MM.1S (cell line): Measurements from ENCODE around the gene C13orf42.

Experiments
- DNase-seq: peaks from one replicate; pipeline ENCODE4 v3.0.0-alpha.2; 2015
- H2AFZ ChIP-seq: fragments of 300-600 bp; sonication (generic); 2 replicates; pipeline ENCODE4 v1.6.0; 2016; ENCODE audit warnings: antibody characterized with exemption, low read length
- H3F3A ChIP-seq: fragments of 300-600 bp; sonication (generic); 2 replicates; pipeline ENCODE4 v1.6.1; 2016; ENCODE audit warnings: mild to moderate bottlenecking, antibody characterized with exemption, low read length, moderate library complexity, mixed read lengths; ENCODE audit not compliant: insufficient read depth
- H3K27ac ChIP-seq: fragments of 300-600 bp; sonication (generic); 2 replicates; pipeline ENCODE4 v1.5.1; 2016; ENCODE audit warnings: mild to moderate bottlenecking, low read length
- H3K27me3 ChIP-seq: fragments of 300-600 bp; sonication (generic); replicated peaks from 2 replicates; pipeline ENCODE4 v1.6.0; 2016; ENCODE audit warnings: low read length; ENCODE audit not compliant: insufficient read depth
- H3K36me3 ChIP-seq: fragments of 300-600 bp; sonication (generic); replicated peaks from 2 replicates; pipeline ENCODE4 v1.6.1; 2016; ENCODE audit warnings: mild to moderate bottlenecking, low read length, mixed read lengths; ENCODE audit not compliant: insufficient read depth
- H3K4me1 ChIP-seq: fragments of 300-600 bp; sonication (generic); 2 replicates; pipeline ENCODE4 v1.6.1; 2016; ENCODE audit warnings: low read length, mixed read lengths
- H3K4me2 ChIP-seq: fragments of 300-600 bp; sonication (generic); 2 replicates; pipeline ENCODE4 v1.6.0; 2016; ENCODE audit warnings: low read depth, low read length
- H3K4me3 ChIP-seq: fragments of 300-600 bp; sonication (generic); 2 replicates; pipeline ENCODE4 v1.5.1; 2016; ENCODE audit warnings: low read length, mixed read lengths
- H3K79me2 ChIP-seq: fragments of 300-600 bp; sonication (generic); 2 replicates; pipeline ENCODE4 v1.6.1; 2016; ENCODE audit warnings: mixed run types, low read length, mixed read lengths
- H3K9ac ChIP-seq: fragments of 300-600 bp; sonication (generic); 2 replicates; pipeline ENCODE4 v1.6.1; 2016; ENCODE audit warnings: low read length, mixed read lengths
- H3K9me2 ChIP-seq: fragments of 300-600 bp; sonication (generic); replicated peaks from 2 replicates; pipeline ENCODE4 v1.6.1; 2016; ENCODE audit warnings: mild to moderate bottlenecking, low read length, mixed read lengths; ENCODE audit not compliant: insufficient read depth
- H3K9me3 ChIP-seq: fragments of 300-600 bp; sonication (generic); replicated peaks from 2 replicates; pipeline ENCODE4 v1.6.1; 2016; ENCODE audit warnings: mild to moderate bottlenecking, low read length, mixed read lengths; ENCODE audit not compliant: insufficient read depth
- H4K20me1 ChIP-seq: fragments of 300-600 bp; sonication (generic); 2 replicates; pipeline ENCODE4 v1.6.1; 2016; ENCODE audit warnings: mild to moderate bottlenecking, low read length, moderate library complexity, mixed read lengths; ENCODE audit not compliant: insufficient read depth
- CTCF ChIP-seq: fragments of 300-600 bp; sonication (generic); IDR thresholded peaks from 2 replicates; pipeline ENCODE4 v1.5.1; 2016; ENCODE audit warnings: antibody characterized with exemption, low read length, mixed read lengths
- EZH2 ChIP-seq: fragments of 300-600 bp; sonication (generic); optimal IDR thresholded peaks from 2 replicates; pipeline ENCODE3; 2017; ENCODE audit warnings: low read depth, mild to moderate bottlenecking, antibody characterized with exemption, low read length, mixed read lengths
- EZH2phosphoT487 ChIP-seq: fragments of 300-600 bp; sonication (generic); IDR thresholded peaks from 2 replicates; pipeline ENCODE4 v1.6.1; 2018; ENCODE audit warnings: antibody characterized with exemption, low read length

Gene C13orf42

GRCh38 chr13:51101636-51102235, 9.3 kb downstream of the C13orf42 start:
- TF ChIP-seq CTCF = no peak
- TF ChIP-seq EZH2phosphoT487 = no peak
- TF ChIP-seq EZH2 = no peak
- no peak for DNase-seq
- Histone ChIP-seq H3K9me3 (no peaks in the 10 kb centered on the region), H3K4me3 (no peak overlapping the region), H3K9ac (no peak overlapping the region), H3F3A (no peaks in the 10 kb centered on the region), H3K9me2 (no peaks in the 10 kb centered on the region), H3K27me3 (no peaks in the 10 kb centered on the region), H3K27ac (no peak overlapping the region), H4K20me1 (no peaks in the 10 kb centered on the region), H3K36me3 (no peaks in the 10 kb centered on the region), H3K4me1 (no peaks in the 10 kb centered on the region), H3K79me2 (no peaks in the 10 kb centered on the region), H3K4me2 (no peak overlapping the region), H2AFZ (no peak overlapping the region)

DNA sequence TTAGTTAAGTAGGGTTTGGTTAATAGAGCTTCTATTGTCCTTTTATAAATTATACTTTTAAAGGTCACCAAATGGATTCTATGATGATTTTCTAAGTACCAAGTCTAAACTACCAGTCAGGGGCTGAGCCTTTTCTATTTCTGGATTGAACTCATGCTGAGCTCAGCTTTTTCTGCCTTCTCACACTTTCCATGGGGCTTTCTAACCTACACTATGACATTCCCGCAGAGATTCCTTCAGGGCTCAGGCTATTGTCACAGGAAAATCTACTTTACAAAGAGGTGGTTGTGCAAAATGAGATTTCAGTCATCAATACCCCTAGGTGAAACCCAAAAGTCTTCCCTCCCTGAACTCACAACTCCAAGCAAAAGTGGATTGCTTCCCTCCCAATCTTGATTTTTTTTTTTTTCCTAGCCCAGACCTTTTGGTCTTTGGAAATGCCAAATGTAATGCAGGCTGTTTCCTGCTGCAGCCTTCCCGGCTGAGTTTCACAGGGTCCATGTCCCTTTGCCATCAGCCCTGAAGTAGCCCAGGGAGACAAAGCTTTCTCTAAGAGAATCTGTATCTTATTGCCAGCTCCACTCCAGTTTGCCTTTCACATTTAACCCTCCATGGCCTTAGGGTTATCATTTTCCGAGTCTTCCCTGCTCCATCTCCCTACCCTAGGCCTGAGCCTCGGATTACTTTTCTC, 13.6 kb downstream of the C13orf42 start:
- Histone ChIP-seq H4K20me1 (no peaks in the 10 kb centered on the region), H3K9ac (no peak overlapping the region), H3K4me2 (no peak overlapping the region), H3K4me3 (no peak overlapping the region), H3K9me3 (no peaks in the 10 kb centered on the region), H3K9me2 (no peaks in the 10 kb centered on the region), H2AFZ (no peak overlapping the region), H3K27me3 (no peaks in the 10 kb centered on the region), H3F3A (no peaks in the 10 kb centered on the region), H3K36me3 (no peaks in the 10 kb centered on the region), H3K4me1 (no peaks in the 10 kb centered on the region), H3K27ac (no peak overlapping the region), H3K79me2 (no peaks in the 10 kb centered on the region)
- DNase-seq = no peak
- no peak for TF ChIP-seq EZH2phosphoT487
- no peak for TF ChIP-seq CTCF
- TF ChIP-seq EZH2 = no peak

GRCh38 chr13:51096131-51096530, 14.9 kb downstream of the C13orf42 start:
- Histone ChIP-seq H2AFZ (no peak overlapping the region), H3F3A (no peaks in the 10 kb centered on the region), H3K4me1 (no peaks in the 10 kb centered on the region), H3K9ac (no peak overlapping the region), H3K9me2 (no peaks in the 10 kb centered on the region), H3K4me2 (no peak overlapping the region), H3K9me3 (no peaks in the 10 kb centered on the region), H3K36me3 (no peaks in the 10 kb centered on the region), H3K4me3 (no peak overlapping the region), H3K79me2 (no peaks in the 10 kb centered on the region), H3K27ac (no peak overlapping the region), H3K27me3 (no peaks in the 10 kb centered on the region), H4K20me1 (no peaks in the 10 kb centered on the region)
- TF ChIP-seq CTCF (no peak), EZH2 (no peak), EZH2phosphoT487 (no peak)
- no peak for DNase-seq
